ENCODE data around the gene PRKCB. TPM values are rescaled to one million over a fixed set of nuclear protein-coding genes. Genes with fewer than 3 reads are reported as not detected.
A peak's percentile ranks its signal among the peaks of the same experiment; 100 is the strongest.

Gene PRKCB
- total RNA-seq, 6 donors from 2014 or later: 9.6 to 28.0 (median 13.9) TPM

- ATAC-seq (ENCODE audit: low FRiP score in 2 of 2) (no peak), DNase-seq (no peak)
- WGBS, 2 donors: 75 to 91% methylated on average over 2 of the region's 2 CpGs
- Histone ChIP-seq H3K27me3 (no peaks in the 10 kb centered on the region), H3K4me1 (no peaks in the 10 kb centered on the region), H3K36me3 (no peaks in the 10 kb centered on the region), H3K4me3 (no peak overlapping the region), H3K27ac (no peak overlapping the region), H3K9me3 (no peaks in the 10 kb centered on the region)
- no peak for TF ChIP-seq CTCF (IDR thresholded peaks at IDR 0.05)
- TF ChIP-seq EP300 (IDR thresholded peaks at IDR 0.05): no peak
- no peak for TF ChIP-seq POLR2AphosphoS5 (IDR thresholded peaks at IDR 0.05)
- TF ChIP-seq POLR2A (IDR thresholded peaks at IDR 0.05): no peak
Observed at GRCh38 chr16:23796941-23797340, 38.8 kb upstream of the PRKCB start.

DNA sequence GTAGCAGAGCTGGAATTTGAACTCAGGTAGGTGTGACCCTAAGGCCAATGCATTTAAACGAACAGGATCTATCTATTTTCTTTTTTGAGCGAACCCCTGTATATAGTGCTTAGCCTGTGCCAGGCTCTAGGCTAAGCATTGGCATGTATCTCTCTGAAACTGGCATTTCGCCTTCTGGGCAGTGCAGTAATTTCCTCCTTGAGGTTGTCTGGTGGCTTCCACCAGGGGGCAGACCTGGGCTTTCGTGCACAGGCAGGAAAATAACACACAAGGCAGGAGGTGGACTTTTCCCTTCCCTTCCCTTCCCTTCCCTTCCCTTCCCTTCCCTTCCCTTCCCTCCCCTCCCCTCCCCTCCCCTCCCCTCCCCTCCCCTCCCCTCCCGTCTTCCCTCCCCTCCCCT lies 34.4 kb upstream of the PRKCB start:
- H3K27me3 ChIP-seq: no peaks in the 10 kb centered on the region
- WGBS, 2 donors: 10 to 13% methylated on average over 4 to 5 of the region's 5 CpGs
- TF ChIP-seq EP300 (IDR thresholded peaks at IDR 0.05) (no peak), CTCF (IDR thresholded peaks at IDR 0.05) (peak; percentile 40 to 82 (median 65)), POLR2AphosphoS5 (IDR thresholded peaks at IDR 0.05) (no peak)
- no peaks in the 10 kb centered on the region for H3K36me3 ChIP-seq
- H3K27ac ChIP-seq: no peak overlapping the region
- no peaks in the 10 kb centered on the region for H3K9me3 ChIP-seq
- peaks cover 0 to 11% (median 3%) of the 10 kb centered on the region in 4 donors for H3K4me1 ChIP-seq
- ATAC-seq (ENCODE audit: low FRiP score in 2 of 2) (peak; percentile 71 to 77), DNase-seq (peak in 1 of 2 donors; percentile 77)
- no peak overlapping the region for H3K4me3 ChIP-seq

- WGBS, 2 donors: 35 to 54% methylated on average over 2 of the region's 2 CpGs
- TF ChIP-seq EP300 (IDR thresholded peaks at IDR 0.05): no peak
- Histone ChIP-seq H3K27ac (no peak overlapping the region), H3K4me1 (peaks cover 0 to 11% (median 3%) of the 10 kb centered on the region in 4 donors), H3K9me3 (no peaks in the 10 kb centered on the region), H3K4me3 (no peak overlapping the region), H3K36me3 (no peaks in the 10 kb centered on the region), H3K27me3 (no peaks in the 10 kb centered on the region)
- DNase-seq (no peak), ATAC-seq (ENCODE audit: low FRiP score in 2 of 2) (no peak)
Observed at GRCh38 chr16:23802776-23803175, 33.0 kb upstream of the PRKCB start.

GRCh38 chr16:23803591-23804123 lies 32.1 kb upstream of the PRKCB start:
- peaks cover 0 to 11% (median 3%) of the 10 kb centered on the region in 4 donors for H3K4me1 ChIP-seq
- 7 to 9% methylated on average over 9 of the region's 9 CpGs for WGBS, 2 donors
- peak overlapping the region in 1 of 4 donors; percentile 9 for H3K4me3 ChIP-seq
- TF ChIP-seq CTCF (IDR thresholded peaks at IDR 0.05): peak in 5 of 6 experiments; percentile 33 to 57 (median 39)
- TF ChIP-seq EP300 (IDR thresholded peaks at IDR 0.05): no peak
- no peak for TF ChIP-seq POLR2AphosphoS5 (IDR thresholded peaks at IDR 0.05)
- no peak overlapping the region for H3K27ac ChIP-seq
- H3K36me3 ChIP-seq: no peaks in the 10 kb centered on the region
- no peaks in the 10 kb centered on the region for H3K27me3 ChIP-seq
- ATAC-seq (ENCODE audit: low FRiP score in 2 of 2) (peak; percentile 74 to 88), DNase-seq (peak in 1 of 2 donors; percentile 75)
- no peaks in the 10 kb centered on the region for H3K9me3 ChIP-seq

- H3K4me1 ChIP-seq: peaks cover 0 to 11% (median 3%) of the 10 kb centered on the region in 4 donors
- 25 to 33% methylated on average over 1 of the region's 1 CpG for WGBS, 2 donors
- no peaks in the 10 kb centered on the region for H3K36me3 ChIP-seq
- no peak overlapping the region for H3K27ac ChIP-seq
- no peak for TF ChIP-seq POLR2A (IDR thresholded peaks at IDR 0.05)
- no peak for TF ChIP-seq CTCF (IDR thresholded peaks at IDR 0.05)
- no peak for TF ChIP-seq EP300 (IDR thresholded peaks at IDR 0.05)
- TF ChIP-seq POLR2AphosphoS5 (IDR thresholded peaks at IDR 0.05): no peak
- H3K4me3 ChIP-seq: no peak overlapping the region
- no peaks in the 10 kb centered on the region for H3K9me3 ChIP-seq
- ATAC-seq (ENCODE audit: low FRiP score in 2 of 2) (peak; percentile 73 to 81), DNase-seq (peak in 1 of 2 donors; percentile 25)
- no peaks in the 10 kb centered on the region for H3K27me3 ChIP-seq
Observed at GRCh38 chr16:23807028-23807427, 28.8 kb upstream of the PRKCB start.

Measured in upper lobe of left lung (tissue), 6 donors.